Glomerular endothelial cell (primary cell): ENCODE measurements around the gene MPRIP. TPM values are rescaled to one million over a fixed set of nuclear protein-coding genes. Genes with fewer than 3 reads are reported as not detected.

ENCODE experiments used
- DNase-seq: peaks from one replicate; pipeline ENCODE4 v3.0.0-alpha.2; 2011; ENCODE audit warnings: low read depth, low spot score; ENCODE audit errors: extremely low read depth
- total RNA-seq: library from RNA; depleted of rRNA; stranded (reverse); fragments of >200 nt; gene quantifications from 2 replicates; pipeline ENCODE4 v1.2.3, GENCODE V29; 2015

Gene MPRIP
- total RNA-seq, 1 donor from 2014 or later: 160 TPM

DNA sequence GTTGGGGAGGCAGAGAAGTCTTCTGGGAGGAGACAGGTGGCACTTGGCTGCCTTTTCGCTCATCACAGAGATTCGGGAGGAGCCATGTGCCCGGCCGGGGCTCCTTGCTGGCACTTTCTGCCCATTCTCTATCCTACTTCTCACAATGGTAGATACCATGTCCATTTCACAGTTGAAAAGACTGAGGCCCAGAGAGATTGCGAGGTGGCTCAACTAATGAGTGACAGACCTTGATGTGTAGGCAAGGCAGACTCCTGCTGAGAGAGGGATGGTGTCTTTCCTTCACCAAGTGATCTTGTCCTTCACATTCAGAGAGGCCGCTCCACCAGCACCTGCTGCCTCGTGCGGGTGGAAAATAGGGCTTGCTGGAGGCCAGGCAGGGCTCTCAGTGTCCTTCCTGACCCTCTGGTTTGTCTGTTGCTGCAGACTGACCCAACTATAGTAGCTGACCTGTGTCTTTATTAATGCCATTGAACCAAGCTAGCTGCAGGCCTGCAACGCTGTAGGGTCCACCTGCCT, 42.1 kb downstream of the MPRIP start:
- no peak for DNase-seq

DNA sequence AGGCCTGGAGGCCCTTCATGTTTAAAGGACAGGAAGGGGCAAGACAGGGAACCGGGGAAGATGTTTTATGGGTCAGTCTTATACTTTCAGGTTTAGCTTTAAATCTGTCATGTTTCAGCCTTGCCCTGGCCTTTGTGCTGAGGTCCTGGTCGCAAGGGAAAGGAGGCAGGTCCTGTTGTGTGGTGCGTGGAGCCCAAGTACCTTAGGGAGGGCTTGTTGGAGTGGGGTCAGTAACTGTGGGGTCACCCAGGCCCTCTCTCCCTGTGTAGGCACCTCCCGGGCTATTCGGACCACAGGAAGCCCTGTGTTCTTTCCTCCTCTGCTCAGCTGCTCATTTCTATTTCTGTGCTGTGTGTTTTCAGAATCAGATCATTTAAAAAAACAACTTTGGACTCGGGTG, 42.7 kb downstream of the MPRIP start:
- DNase-seq: no peak

DNA sequence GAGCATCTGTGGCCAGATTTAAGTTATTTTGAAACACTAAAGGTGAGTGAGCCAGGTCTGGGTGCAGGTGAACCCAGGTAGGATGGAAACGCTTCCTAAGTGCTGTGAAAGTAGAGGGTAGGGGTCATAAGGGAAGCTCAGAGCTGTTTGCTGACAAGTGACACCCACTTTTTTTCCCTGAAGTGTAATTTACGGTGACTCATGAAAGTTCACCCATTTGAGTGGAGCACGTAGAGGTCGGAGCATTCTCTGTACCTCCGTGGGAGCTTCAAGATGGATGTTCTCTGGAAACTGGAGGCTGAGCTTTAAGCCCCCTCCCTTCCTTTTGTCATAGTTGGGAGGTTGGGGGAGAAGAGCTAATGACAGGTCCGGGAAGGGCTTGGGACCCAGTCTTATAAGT, 44.3 kb downstream of the MPRIP start:
- no peak for DNase-seq

DNA sequence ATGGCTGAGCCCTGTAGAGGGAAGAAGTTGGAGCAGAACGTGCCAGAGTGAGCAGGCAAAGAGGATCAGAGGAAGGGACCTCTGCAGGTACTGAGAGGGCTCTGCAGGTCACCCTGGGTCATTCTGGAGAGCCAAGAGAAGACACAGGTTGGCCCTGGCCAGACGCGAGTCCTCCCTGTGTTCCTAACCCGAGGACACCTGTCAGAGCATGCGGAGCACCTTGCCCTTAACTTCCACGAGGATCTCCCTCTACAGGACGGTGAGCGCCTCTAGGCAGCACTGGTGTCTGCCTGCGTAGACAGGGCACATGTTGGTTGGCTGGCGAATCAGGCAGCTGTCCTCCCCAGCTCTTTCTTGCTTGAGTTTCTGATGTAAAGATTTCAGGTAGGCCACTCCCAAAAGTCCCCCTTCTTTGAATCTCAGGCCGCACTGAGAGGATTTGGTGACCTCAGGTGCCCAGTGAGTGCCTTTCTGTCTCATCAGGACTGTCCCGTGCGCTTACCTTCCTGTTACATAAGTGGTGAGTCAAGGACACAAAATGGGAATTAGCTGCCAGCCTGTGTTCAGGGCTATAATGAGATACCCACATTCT, 45.3 kb downstream of the MPRIP start:
- DNase-seq: no peak

DNA sequence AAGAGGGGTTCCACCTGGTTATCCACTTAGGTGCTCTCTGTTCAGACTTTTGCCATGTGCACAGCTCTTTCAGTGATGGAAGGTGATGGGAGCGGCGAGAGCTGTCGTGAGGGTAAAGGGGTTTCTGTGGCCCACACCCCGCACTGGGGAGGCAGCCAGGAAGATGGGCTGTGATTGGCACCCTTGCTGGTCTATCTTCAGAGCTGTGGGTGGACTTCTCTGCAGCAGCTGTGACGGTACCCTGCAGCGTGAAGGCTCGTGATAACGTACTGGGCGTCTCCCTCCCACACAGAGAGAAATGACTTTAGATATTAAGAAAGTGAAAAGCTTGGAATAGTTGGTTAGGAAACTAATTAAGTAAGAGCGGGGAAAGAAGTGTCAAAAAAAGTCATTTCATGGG, 45.8 kb downstream of the MPRIP start:
- DNase-seq: no peak

DNA sequence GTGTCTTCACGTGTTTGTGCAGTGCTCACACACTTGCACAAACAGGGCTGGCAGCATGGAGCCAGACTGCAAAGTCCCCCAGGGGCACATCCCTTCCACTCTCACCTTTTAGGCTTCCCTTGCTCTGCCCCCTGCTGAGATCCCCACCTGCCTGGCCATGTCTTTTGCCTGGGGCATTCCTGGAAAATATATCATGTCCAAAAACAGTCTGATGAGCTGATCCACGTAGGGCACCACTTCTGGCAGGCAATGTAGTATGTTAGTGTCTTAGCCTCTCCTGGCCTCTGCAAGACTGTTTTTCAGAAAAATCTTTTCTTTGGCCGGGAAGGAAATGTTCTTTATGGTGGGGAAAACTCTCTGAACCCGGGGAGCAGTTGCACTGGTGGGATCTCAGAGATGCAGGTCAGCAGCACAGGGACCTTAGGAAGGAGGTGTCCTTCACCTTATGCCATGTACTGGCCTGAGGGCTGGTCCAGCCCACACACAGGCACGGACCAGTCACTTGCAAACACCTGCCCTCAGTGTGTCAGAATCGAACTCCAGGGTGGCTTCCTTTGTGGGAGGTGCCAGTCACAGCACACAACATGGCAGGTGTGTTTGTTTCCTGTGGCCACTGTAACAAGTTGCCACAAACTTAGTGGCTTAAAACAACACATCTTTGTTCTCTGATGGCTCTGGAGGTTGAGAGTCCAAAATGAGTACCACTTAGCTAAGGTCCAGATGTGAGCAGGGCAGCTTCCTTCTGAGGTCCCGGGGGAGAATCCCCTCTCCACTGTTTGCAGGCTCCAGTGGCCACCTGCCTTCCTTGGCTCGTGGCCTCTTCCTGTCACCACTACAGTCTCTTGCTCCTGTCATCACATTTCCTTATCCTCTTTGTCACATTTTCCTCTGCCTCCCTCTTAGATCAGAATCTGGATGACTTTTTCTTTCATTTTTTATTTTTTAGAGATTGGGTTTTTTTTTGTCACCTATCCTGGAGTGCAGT, 46.6 kb downstream of the MPRIP start:
- DNase-seq: no peak

DNA sequence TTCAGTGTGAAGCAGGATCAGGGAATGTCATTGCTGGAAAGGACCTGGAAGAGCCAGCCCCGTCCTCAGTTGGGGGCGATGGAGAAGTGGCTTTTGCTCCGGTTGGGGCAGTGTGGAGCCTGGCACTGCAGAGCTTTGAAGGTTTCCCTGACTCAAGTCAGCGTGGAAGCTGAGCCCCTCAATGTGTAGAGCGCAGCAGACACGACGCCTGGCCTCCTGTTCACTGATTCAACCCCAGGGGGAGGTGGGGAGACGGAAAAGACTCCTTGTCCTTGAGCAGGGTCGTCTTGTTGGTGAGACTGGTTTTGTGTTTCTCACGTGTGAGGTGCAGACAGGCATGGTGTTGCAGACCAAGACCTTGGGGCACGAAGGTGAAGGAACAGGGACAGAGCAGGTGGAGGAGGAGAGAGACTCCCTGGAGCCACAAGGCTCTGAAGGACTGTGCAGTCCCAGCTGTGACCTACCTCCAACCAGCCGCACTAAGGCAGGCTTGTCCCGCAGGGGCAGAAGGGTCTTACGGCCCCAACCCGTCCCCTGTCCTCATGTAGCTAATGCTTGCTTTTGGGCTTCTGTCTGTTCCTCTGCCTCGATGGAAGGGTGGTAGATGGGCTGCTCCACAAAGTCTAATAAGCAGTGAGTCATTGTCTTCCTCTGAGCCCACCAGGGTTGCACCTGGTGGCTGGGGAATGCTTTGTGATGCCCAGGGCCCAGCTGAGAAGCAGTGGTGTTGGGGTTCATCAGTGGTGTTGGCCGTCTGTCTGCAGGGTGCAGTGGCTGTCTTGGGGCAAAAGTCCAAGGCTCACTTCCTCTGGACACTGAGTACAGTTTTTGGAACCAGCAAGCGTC, 47.8 kb downstream of the MPRIP start:
- DNase-seq: no peak

DNA sequence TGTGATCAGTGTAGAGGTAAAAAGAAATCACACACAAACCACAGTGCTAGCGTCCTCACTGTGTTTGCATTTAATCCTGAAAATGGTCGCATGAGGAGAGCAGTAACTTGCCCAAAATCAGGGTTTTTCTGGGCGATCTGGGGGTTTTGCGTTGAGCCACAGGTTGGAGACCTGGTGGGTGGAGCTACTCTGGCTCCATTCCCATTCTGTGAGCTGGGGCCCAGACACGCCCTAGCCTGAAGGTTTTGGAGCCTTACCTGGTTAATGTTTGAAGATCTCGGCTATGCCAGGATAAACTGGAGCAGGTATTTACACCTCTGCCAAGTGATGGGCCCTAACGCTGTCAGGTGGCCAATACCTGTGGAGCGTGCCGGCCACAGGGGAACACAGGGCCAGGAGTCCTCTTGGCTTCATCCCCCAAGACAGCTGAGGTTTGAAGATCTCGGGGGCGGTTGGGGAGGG, 48.4 kb downstream of the MPRIP start:
- DNase-seq: no peak

DNA sequence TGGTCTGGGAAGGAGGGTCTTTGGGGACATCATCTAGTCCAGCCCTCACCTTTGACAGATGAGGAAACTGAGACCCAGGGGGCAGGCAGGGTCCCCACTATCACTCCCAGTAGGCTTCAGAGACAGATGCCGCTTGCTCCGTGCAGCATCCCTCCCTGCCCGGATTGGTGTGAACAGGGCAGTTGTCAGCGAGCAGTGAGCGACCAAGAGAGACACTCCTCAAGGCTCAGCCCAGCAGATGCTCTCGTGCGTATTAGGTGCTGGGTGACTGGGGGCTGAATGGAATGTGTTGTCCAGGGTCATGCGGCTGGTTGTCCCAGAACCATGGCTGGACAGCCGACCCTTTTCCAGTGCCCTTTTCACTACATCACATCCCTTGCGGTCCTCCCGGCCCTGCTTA, 49.0 kb downstream of the MPRIP start:
- DNase-seq: no peak

DNA sequence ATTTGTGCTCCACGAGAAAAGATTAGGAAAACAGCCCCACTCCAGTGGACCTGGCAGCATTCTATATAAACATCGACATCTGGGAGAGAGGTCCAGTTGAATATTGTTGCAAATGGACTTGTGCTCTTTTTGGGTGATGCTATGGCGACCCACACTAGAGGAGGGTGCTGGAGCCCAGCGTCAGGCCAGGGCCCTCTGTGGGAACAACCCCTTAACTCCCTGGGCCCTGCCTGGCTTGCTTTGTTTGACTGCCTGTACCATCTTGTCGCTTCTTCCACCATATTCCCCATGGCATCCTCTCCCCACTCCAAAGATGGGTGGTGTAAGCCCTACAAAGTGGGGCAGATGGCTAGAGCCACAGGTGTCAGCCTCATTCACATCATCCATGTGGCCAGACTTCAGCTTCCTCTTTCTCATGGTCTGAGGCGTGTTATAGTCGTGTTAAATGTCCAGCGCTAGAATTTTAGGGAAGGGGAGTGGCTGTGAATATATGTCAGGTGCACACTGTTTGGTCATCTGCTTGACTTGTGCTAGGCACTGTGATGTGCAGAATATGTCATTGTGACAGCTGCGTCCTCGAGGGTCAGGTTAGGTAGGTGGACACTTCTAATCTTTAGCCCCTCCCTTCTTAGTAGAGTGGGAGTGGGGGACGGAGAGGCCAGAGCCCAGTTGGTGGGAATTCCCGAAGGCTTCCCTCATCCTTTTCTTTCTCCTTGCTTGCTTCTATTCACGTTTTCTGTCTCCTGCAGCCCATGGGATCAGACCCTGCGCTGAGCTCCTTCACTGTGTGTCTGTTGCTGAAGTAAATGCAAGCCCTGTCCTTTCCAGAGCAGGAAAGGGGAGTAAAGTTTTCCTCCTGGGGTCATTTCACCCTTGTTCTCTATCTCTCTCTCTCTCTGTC, 49.8 kb downstream of the MPRIP start:
- DNase-seq: no peak

DNA sequence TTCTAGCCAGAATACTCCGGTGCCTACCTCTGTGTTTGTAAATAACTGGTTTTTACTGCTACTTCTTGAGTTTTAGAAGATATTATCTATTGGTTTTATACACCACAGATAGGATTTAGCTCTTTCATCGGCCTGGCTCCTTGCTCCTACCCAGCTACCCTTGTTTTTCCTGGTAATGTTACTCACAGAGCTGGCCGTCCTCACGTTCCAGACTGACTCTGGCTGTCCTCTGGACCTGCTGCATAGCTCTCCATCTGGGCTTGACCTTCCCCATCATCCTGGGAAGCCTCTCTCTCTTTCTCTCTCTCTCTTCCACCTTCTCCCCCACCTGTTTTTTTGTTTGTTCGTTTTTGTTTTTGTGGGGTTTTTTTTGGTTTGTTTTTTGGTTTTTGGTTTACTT, 51.5 kb downstream of the MPRIP start:
- DNase-seq: no peak

DNA sequence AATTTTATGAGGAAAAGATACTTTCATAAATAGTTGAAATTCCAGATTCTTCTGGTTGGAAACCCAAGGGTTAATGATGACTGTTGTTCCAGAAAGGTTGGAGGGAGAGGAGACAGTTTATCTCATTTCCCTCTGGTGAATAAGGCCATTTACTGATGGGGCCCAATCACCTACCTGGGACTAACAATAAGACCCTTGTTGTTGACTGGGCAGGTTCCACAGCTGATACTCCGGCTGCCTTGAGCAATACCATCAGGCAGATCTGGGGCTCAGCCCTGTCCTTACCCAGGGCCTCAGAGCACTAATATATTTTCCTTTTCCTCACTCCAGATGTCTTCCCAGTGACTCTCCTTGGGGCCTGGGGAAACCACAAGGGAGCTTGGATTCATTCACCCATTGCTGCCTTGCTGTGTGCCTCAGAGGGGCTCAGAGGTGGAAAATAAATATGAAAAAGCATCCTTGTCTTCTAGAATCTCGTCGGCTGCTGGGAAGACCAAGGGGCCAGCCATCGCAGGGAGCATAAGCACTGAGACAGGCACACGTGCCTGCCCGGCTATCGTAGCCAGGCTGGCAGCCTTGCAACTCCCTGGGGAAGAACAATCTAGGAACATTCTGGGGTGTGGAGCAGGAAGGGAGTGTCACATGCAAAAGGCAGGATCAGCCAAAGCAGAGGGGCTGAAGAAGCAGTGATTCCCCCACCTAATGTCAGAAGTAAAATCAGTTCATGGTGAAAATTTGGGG, 54.4 kb downstream of the MPRIP start:
- DNase-seq: no peak

DNA sequence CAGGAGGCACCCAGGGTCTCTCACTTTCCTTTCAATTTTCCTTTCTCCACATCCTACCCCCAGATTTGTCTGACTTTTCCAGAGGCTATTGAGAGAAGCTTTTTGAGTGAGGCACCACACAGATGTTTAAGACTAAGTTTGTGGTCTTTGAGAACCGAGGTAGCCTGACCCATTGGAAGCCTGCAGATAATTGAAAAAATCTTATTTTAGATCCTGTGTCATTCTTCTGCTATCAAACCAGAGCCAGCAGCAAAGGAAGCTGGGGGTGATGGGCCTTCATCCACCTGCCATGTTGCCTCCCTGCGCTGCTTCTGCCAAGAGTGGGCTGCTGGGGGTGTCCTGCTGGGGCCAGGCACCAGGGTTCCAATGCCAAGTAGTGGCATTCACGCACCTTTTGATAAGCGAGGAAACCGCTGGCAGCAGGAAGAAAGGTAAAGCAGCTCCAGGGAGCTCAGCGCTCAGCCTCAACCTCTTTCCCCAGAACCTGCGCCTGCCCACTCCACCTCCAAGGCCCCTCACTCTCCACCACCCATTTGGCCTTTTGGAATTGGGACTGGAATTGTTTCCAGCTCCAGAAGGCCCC, 55.6 kb downstream of the MPRIP start:
- DNase-seq: no peak

DNA sequence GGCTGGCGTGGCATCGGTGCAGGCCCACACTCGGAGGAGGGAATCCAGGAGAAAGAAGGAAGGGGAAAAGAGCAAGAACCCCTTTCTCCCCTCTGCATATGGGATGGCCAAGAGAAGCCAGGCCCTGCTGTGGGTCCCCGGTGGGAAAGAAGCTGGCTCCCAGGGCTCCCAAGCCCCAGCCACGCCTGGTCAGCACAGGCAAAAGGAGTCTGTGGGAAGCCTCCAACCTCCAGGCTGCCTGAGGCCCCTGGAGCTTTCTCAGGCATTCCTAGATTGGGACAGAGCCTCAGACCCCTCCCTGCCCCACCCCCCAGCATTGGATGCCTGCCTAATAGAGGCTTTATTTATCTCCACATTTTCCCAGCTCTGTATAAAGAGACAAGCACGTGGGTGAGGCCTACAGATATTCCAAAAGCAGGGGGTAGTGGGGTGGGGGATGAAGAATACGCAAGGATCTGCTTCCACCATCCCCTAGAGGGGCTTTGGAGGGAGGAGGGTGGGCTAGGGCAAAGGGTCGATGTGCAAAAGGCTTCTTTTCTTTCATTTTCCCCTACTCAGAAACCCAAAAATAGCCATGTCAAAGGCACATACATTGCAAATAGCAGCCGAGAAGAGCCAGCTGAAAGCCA, 56.4 kb downstream of the MPRIP start:
- DNase-seq: no peak

DNA sequence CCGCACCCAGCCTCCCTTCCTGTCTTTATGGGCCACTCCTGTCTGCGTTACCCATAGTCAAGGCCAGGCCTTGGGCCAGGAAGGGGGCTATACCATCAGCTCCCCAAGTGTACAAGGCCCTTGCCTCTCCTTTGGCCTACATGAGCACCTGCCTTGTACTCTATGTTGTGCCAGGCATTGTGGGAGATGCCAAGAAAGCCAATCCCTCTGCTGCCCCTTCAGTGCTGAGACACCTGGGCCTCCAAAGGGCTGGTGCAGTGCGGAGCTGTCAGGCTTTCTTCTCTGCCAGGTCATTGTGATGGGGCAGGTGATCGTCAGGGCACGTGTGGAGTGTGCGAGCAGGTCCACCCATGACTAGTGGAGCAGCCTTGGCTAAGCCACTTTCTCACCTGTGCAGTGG, 59.9 kb downstream of the MPRIP start:
- no peak for DNase-seq

DNA sequence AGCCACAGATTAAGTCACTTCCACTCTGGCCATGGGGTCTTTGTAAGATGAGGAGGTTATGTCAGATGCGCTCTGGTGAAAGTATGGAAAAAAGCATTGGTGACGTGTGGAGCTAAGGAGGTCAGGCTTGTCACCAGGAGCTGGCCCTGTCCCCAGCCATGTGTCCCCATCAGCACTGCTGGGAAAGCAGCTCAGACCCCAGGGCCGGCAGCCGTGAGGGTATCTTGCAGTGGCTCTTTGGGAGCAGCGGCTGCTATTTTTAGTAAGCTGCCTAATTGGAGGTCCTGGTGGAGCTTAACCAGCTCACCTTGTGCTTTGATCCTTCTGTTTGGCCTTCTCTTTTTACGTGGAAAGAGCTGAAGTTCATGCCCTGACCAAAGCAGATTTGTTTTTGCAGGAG, 60.9 kb downstream of the MPRIP start:
- no peak for DNase-seq

DNA sequence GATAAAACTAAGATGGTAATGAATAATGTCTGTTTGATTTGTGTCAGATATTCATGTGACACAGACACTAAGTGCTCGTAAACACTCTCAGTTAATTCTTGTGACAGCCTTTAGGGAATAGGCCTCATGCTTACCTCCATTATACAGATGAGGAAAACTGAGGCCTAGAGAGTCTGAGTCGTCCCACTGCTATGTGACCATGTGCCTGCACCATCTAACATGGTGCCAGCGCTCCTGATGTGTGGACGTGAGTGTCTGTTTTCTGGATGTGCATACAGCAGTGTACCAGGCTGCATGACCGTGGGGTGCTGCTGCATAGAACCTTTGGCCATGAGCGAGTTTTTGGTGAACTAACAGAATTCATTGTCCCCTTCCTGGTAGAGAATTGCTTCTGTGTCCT, 61.8 kb downstream of the MPRIP start:
- no peak for DNase-seq

DNA sequence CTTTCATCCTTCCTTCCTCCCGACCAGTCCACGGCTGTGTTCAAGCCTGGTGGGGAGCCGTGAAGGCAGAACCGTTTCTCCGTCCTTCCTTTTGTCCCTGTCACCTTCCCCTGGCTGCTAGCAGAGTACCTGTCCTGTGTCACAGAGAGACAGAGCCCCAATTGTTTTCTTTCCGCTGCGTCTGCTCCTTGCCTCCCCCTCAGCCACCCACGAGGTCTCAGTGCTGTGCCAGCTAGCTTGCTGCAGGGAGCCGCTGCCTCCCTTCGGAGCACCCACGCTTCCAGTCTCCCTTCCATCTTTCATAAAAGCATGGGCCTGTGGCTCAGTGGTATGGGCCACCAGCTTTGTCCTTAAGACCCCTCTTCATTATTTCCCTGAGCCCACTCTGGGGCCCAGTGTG, 62.2 kb downstream of the MPRIP start:
- no peak for DNase-seq

DNA sequence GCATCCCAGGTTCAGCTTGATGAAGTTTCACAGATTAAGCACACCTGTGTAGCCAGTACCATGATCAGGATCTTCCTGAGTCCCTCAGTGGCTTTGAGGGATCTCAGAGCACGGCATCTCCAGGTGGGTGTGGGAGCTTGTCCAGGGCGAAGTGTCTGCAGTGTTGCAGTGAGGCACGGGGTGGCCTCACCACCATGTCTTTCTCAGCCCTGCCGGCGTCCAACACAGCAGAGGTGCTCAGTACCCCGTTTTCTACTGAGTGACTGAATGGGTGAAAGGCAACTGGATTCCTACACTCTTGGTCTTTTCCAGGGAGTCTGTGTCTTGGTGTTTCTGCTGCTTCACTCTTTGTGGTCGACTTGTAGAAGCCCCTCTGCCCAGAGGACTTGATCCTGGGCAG, 63.7 kb downstream of the MPRIP start:
- no peak for DNase-seq
